SK-N-SH treated with all-trans-retinoic acid at 6 μM for 48 hours (cell line): ENCODE measurements around the gene DNAJC17.

Source experiments
- ATAC-seq: fragments of 200-7000 bp; cut with Tn5 transposase; 3 replicates; pipeline ENCODE4 v1.9.1; 2020; ENCODE audit warnings: mild to moderate bottlenecking, moderate library complexity
- ARNTL ChIP-seq: fragments of 450-650 bp; formaldehyde crosslinking; IDR thresholded peaks from 2 replicates; pipeline ENCODE4 v1.5.0; 2020; ENCODE audit warnings: low read depth, mild to moderate bottlenecking, moderate library complexity, borderline replicate concordance
- BACH2 ChIP-seq: fragments of 250-450 bp; sonication (Bioruptor Pico); IDR thresholded peaks from 2 replicates; pipeline ENCODE4 v1.9.0; 2021; ENCODE audit warnings: mild to moderate bottlenecking, borderline replicate concordance
- CSDC2 ChIP-seq: fragments of 250-450 bp; sonication (Bioruptor Pico); IDR thresholded peaks from 2 replicates; pipeline ENCODE4 v1.5.0; 2020; ENCODE audit warnings: mild to moderate bottlenecking, moderate library complexity
- ESRRG ChIP-seq: fragments of 250-450 bp; sonication (Bioruptor Pico); IDR thresholded peaks from 2 replicates; pipeline ENCODE4 v1.6.1; 2021; ENCODE audit warnings: mild to moderate bottlenecking
- GLIS3 ChIP-seq: fragments of 250-450 bp; sonication (Bioruptor Pico); IDR thresholded peaks from 2 replicates; pipeline ENCODE4 v1.5.0; 2020; ENCODE audit warnings: mild to moderate bottlenecking, moderate library complexity
- ISL1 ChIP-seq: fragments of 250-450 bp; sonication (Bioruptor Pico); IDR thresholded peaks from 2 replicates; pipeline ENCODE4 v2.1.2; 2022; ENCODE audit warnings: mild to moderate bottlenecking, moderate library complexity
- PPARA ChIP-seq: fragments of 250-450 bp; sonication (Bioruptor Pico); IDR thresholded peaks from 2 replicates; pipeline ENCODE4 v1.5.0; 2020; ENCODE audit warnings: mild to moderate bottlenecking, borderline replicate concordance
- RARB ChIP-seq: fragments of 250-450 bp; sonication (Bioruptor Pico); IDR thresholded peaks from 2 replicates; pipeline ENCODE4 v1.8.0; 2021; ENCODE audit warnings: mild to moderate bottlenecking, moderate library complexity
- SNAI2 ChIP-seq: fragments of 250-450 bp; sonication (Bioruptor Pico); IDR thresholded peaks from 2 replicates; pipeline ENCODE4 v1.5.0; 2020; ENCODE audit warnings: mild to moderate bottlenecking, moderate library complexity
- TOX ChIP-seq: fragments of 250-450 bp; sonication (Bioruptor Pico); IDR thresholded peaks from 2 replicates; pipeline ENCODE4 v1.8.0; 2021; ENCODE audit warnings: mild to moderate bottlenecking, moderate library complexity, borderline replicate concordance
- ZC3H10 ChIP-seq: fragments of 250-450 bp; sonication (Bioruptor Pico); IDR thresholded peaks from 2 replicates; pipeline ENCODE4 v1.5.1; 2021; ENCODE audit warnings: mild to moderate bottlenecking, moderate library complexity
- ZNF70 ChIP-seq: fragments of 450-650 bp; formaldehyde crosslinking; IDR thresholded peaks from 2 replicates; pipeline ENCODE4 v1.5.0; 2020; ENCODE audit warnings: mild to moderate bottlenecking, moderate library complexity
- ZNF8 ChIP-seq: fragments of 450-650 bp; formaldehyde crosslinking; IDR thresholded peaks from 2 replicates; pipeline ENCODE4 v1.5.0; 2020; ENCODE audit warnings: mild to moderate bottlenecking, moderate library complexity
- TF ChIP-seq, protein P1 (sequence below): fragments of 250-450 bp; sonication (Bioruptor Pico); IDR thresholded peaks from 2 replicates; pipeline ENCODE4 v1.5.0; 2020; ENCODE audit warnings: mild to moderate bottlenecking, moderate library complexity
- TF ChIP-seq, protein P2 (sequence below): fragments of 250-450 bp; sonication (Bioruptor Pico); IDR thresholded peaks from 2 replicates; pipeline ENCODE4 v1.5.1; 2021; ENCODE audit warnings: mild to moderate bottlenecking, moderate library complexity
- TF ChIP-seq, protein P3 (sequence below): fragments of 250-450 bp; sonication (Bioruptor Pico); IDR thresholded peaks from 2 replicates; pipeline ENCODE4 v1.8.0; 2021; ENCODE audit warnings: low read depth, mild to moderate bottlenecking, moderate library complexity, borderline replicate concordance

The DNAJC17 gene

DNA sequence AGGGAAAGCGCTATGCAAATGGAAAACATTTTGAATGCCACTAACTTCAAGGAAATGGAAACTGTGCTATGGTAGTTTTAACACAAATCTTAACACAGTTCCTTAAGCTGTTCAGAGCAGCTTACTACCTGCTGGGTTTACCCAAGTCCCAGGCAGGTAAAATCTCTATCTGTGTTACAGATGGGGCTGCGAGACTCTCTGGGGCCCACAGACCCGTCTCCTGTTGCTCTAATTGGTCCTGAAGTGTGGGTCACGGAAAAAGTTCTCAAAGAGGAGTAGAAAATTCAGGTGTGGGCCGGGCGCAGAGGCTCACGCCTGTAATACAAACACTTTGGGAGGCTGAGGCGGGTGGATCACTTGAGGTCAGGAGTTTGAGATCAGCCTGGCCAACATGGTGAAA is 17.3 kb downstream of the DNAJC17 start:
- ATAC-seq, result no peak
- TF ChIP-seq, protein P1, sequence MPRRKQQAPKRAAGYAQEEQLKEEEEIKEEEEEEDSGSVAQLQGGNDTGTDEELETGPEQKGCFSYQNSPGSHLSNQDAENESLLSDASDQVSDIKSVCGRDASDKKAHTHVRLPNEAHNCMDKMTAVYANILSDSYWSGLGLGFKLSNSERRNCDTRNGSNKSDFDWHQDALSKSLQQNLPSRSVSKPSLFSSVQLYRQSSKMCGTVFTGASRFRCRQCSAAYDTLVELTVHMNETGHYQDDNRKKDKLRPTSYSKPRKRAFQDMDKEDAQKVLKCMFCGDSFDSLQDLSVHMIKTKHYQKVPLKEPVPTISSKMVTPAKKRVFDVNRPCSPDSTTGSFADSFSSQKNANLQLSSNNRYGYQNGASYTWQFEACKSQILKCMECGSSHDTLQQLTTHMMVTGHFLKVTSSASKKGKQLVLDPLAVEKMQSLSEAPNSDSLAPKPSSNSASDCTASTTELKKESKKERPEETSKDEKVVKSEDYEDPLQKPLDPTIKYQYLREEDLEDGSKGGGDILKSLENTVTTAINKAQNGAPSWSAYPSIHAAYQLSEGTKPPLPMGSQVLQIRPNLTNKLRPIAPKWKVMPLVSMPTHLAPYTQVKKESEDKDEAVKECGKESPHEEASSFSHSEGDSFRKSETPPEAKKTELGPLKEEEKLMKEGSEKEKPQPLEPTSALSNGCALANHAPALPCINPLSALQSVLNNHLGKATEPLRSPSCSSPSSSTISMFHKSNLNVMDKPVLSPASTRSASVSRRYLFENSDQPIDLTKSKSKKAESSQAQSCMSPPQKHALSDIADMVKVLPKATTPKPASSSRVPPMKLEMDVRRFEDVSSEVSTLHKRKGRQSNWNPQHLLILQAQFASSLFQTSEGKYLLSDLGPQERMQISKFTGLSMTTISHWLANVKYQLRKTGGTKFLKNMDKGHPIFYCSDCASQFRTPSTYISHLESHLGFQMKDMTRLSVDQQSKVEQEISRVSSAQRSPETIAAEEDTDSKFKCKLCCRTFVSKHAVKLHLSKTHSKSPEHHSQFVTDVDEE (CRISPR knock-in tag), result no peak
- TF ChIP-seq TOX (CRISPR knock-in tag) (no peak), ISL1 (CRISPR knock-in tag) (no peak), RARB (no peak), CSDC2 (CRISPR knock-in tag) (no peak)
- TF ChIP-seq, protein P2, sequence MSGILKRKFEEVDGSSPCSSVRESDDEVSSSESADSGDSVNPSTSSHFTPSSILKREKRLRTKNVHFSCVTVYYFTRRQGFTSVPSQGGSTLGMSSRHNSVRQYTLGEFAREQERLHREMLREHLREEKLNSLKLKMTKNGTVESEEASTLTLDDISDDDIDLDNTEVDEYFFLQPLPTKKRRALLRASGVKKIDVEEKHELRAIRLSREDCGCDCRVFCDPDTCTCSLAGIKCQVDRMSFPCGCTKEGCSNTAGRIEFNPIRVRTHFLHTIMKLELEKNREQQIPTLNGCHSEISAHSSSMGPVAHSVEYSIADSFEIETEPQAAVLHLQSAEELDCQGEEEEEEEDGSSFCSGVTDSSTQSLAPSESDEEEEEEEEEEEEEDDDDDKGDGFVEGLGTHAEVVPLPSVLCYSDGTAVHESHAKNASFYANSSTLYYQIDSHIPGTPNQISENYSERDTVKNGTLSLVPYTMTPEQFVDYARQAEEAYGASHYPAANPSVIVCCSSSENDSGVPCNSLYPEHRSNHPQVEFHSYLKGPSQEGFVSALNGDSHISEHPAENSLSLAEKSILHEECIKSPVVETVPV (CRISPR knock-in tag), result no peak
- TF ChIP-seq, all 23 proteins: peak for 0

DNA sequence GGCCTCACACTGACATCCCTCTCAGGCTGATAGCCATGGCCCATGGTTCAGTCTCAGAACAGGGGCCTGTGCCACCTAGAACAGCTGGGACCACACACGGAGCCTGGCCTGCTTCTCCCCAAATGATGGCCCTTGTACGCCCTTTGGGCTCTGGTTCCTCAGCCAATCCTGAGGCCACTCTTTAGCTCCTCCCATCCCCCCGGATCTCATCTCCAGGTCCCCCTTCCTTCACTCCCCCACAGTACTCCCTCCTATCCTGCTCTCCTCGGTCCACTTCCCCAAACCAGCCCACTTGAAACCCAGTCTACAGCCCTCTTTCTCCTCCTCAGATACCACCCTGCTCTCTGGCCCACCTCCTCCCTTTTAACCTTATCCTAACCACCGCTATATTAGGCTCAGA is 18.2 kb downstream of the DNAJC17 start:
- TF ChIP-seq ZNF70 (no peak), ESRRG (no peak), ZC3H10 (CRISPR knock-in tag) (no peak), TOX (CRISPR knock-in tag) (no peak)
- TF ChIP-seq, protein P1 (CRISPR knock-in tag), result no peak
- no peak for ATAC-seq

DNA sequence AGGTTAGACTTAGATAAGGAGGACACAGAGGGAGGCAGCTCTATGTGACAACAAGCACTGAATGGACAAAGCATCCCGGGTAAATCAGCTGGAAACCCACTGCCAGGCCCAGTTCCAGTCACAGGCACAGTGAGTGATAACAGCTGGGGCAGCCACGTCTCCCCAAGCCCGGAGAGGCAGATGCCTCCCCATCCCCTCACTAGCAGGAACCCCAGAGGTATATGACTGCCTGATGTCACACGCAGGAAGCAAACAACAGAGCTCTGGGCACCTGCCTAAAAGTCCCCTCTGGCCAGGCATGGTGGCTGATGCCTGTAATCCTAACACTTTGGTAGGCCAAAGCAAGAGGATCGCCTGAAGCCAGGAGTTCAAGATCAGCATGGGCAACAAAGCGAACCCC is 19.3 kb downstream of the DNAJC17 start:
- no peak for TF ChIP-seq RARB
- TF ChIP-seq, protein P3, sequence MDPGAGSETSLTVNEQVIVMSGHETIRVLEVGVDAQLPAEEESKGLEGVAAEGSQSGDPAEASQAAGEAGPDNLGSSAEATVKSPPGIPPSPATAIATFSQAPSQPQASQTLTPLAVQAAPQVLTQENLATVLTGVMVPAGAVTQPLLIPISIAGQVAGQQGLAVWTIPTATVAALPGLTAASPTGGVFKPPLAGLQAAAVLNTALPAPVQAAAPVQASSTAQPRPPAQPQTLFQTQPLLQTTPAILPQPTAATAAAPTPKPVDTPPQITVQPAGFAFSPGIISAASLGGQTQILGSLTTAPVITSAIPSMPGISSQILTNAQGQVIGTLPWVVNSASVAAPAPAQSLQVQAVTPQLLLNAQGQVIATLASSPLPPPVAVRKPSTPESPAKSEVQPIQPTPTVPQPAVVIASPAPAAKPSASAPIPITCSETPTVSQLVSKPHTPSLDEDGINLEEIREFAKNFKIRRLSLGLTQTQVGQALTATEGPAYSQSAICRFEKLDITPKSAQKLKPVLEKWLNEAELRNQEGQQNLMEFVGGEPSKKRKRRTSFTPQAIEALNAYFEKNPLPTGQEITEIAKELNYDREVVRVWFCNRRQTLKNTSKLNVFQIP (CRISPR knock-in tag), result no peak
- peak; percentile 28; the same call in 2 of the 3 replicates for ATAC-seq

DNA sequence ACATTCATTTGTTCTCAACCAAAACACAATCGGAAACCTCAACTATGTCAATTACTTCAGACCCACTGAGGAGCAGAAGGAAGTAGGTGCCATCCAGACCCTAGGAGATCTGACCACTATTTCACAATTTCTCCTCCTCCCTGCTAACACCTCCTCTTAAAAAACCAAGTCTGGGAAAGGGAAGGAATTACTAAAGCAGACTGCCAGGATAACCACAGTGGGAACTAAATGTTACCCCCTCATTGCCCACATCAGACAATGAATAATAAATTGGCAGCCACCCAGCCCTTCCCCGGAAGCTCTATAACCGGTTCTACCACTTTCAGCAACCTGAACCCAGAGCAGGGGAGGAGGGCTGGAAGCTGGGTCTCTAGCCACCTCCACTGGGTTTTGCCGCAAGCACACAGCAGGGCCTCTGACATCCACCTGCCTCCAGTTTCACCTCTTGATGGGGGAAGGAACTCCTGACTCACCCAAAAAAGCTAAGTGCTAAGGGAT is 19.9 kb downstream of the DNAJC17 start:
- TF ChIP-seq ZNF70 (no peak), PPARA (no peak), CSDC2 (CRISPR knock-in tag) (no peak), ARNTL (CRISPR knock-in tag) (no peak), ESRRG (no peak), ZNF8 (CRISPR knock-in tag) (no peak), SNAI2 (CRISPR knock-in tag) (no peak)
- TF ChIP-seq, protein P3 (CRISPR knock-in tag), result no peak
- TF ChIP-seq, all 23 proteins: peak for 0
- peak; percentile 58 for ATAC-seq

DNA sequence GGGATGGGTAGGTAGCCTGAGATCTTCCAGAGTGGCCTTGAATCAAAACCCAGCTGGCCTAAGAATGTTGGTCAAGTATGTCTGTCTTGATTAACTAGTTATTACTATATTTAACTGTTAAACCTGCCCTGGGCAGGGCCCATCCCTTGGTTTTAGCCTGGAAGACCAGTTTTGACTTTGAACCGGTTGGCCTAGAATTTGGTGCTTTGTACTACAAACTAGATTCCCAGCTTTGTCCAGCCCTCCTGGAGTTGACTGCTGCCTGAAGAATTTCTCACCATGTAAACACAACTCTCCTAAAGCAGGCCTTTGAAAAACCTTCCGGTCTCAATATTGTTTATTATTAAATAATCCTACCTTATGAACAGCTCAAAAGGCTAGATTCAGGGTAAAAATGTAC is 21.5 kb downstream of the DNAJC17 start:
- no peak for ATAC-seq
- TF ChIP-seq SNAI2 (CRISPR knock-in tag), result no peak
- no peak for TF ChIP-seq RARB
- no peak for TF ChIP-seq BACH2 (CRISPR knock-in tag)
- no peak for TF ChIP-seq TOX (CRISPR knock-in tag)
- TF ChIP-seq GLIS3 (CRISPR knock-in tag), result no peak
